ENCODE results near the gene ABLIM1.

The ABLIM1 gene

GRCh38 chr10:114402871-114403540 lies 255.1 kb downstream of the ABLIM1 start:
- DNase-seq = no peak

GRCh38 chr10:114402233-114402632 lies 255.8 kb downstream of the ABLIM1 start:
- no peak for DNase-seq

GRCh38 chr10:114401195-114401791 lies 256.8 kb downstream of the ABLIM1 start:
- no peak for DNase-seq

GRCh38 chr10:114400091-114400490 lies 258.0 kb downstream of the ABLIM1 start:
- no peak for DNase-seq

- DNase-seq = no peak
Observed at GRCh38 chr10:114399576-114399975, 258.5 kb downstream of the ABLIM1 start.

GRCh38 chr10:114398587-114399331 lies 259.3 kb downstream of the ABLIM1 start:
- DNase-seq = no peak

GRCh38 chr10:114397651-114398145 lies 260.4 kb downstream of the ABLIM1 start:
- DNase-seq = peak; percentile 6

GRCh38 chr10:114396464-114396863 lies 261.6 kb downstream of the ABLIM1 start:
- DNase-seq = no peak

GRCh38 chr10:114395366-114396022 lies 262.6 kb downstream of the ABLIM1 start:
- no peak for DNase-seq

GRCh38 chr10:114394531-114394930 lies 263.5 kb downstream of the ABLIM1 start:
- no peak for DNase-seq

GRCh38 chr10:114393886-114394285 lies 264.2 kb downstream of the ABLIM1 start:
- no peak for DNase-seq

GRCh38 chr10:114393482-114393881 lies 264.6 kb downstream of the ABLIM1 start:
- no peak for DNase-seq

- no peak for DNase-seq
Observed at GRCh38 chr10:114392112-114392835, 265.8 kb downstream of the ABLIM1 start.

GRCh38 chr10:114391599-114391998 lies 266.5 kb downstream of the ABLIM1 start:
- DNase-seq = no peak

- no peak for DNase-seq
Observed at GRCh38 chr10:114389426-114389825, 268.6 kb downstream of the ABLIM1 start.

- no peak for DNase-seq
Observed at GRCh38 chr10:114388275-114388674, 269.8 kb downstream of the ABLIM1 start.

GRCh38 chr10:114387784-114388183 lies 270.3 kb downstream of the ABLIM1 start:
- no peak for DNase-seq

GRCh38 chr10:114386452-114386851 lies 271.6 kb downstream of the ABLIM1 start:
- no peak for DNase-seq

GRCh38 chr10:114385557-114385956 lies 272.5 kb downstream of the ABLIM1 start:
- no peak for DNase-seq

- DNase-seq = no peak
Observed at GRCh38 chr10:114384601-114385000, 273.5 kb downstream of the ABLIM1 start.

GRCh38 chr10:114384181-114384580 lies 273.9 kb downstream of the ABLIM1 start:
- no peak for DNase-seq

Data from NCI-H82 (cell line).